Stimulated activated CD4-positive, alpha-beta T cell treated with anti-CD3 and anti-CD28 coated beads, Interleukin-1b, Interleukin-23, amount 100 ng/mL, for 4 hours (primary cell): Measurements from ENCODE around the gene SRRM4.

Experiments
- DNase-seq, 2 donors: peaks; one replicate each; pipeline ENCODE4 v3.0.0-alpha.2; 2020; ENCODE audit warnings: low read depth in 2 of 2

The SRRM4 gene

GRCh38 chr12:119159844-119160243 is 178.5 kb downstream of the SRRM4 start:
- DNase-seq = no peak

GRCh38 chr12:119167902-119168301 is 186.6 kb downstream of the SRRM4 start:
- no peak for DNase-seq

GRCh38 chr12:119168721-119169120 is 187.4 kb downstream of the SRRM4 start:
- no peak for DNase-seq

GRCh38 chr12:119169150-119169549 is 187.8 kb downstream of the SRRM4 start:
- DNase-seq = no peak

- DNase-seq = no peak
Measured at GRCh38 chr12:119171291-119171690, 189.9 kb downstream of the SRRM4 start.

- DNase-seq = no peak
Measured at GRCh38 chr12:119171691-119172425, 190.5 kb downstream of the SRRM4 start.

GRCh38 chr12:119175081-119175480 is 193.7 kb downstream of the SRRM4 start:
- DNase-seq = no peak

GRCh38 chr12:119176267-119177055 is 195.1 kb downstream of the SRRM4 start:
- DNase-seq = no peak

- no peak for DNase-seq
Measured at GRCh38 chr12:119177056-119177325, 195.7 kb downstream of the SRRM4 start.

- no peak for DNase-seq
Measured at GRCh38 chr12:119177724-119178380, 196.5 kb downstream of the SRRM4 start.

GRCh38 chr12:119178544-119179334 is 197.4 kb downstream of the SRRM4 start, which contains the start of gene HSPB8:
Gene HSPB8 (plus strand): TSS chr12:119178931. CDS start chr12:119179313, 382 bp downstream.
- DNase-seq = no peak

- DNase-seq = no peak
Measured at GRCh38 chr12:119179335-119180021, 198.1 kb downstream of the SRRM4 start.

- no peak for DNase-seq
Measured at GRCh38 chr12:119180380-119181040, 199.2 kb downstream of the SRRM4 start.

GRCh38 chr12:119181202-119181601 is 199.9 kb downstream of the SRRM4 start:
- DNase-seq = no peak

- no peak for DNase-seq
Measured at GRCh38 chr12:119181944-119182343, 200.6 kb downstream of the SRRM4 start.

GRCh38 chr12:119182701-119183493 is 201.6 kb downstream of the SRRM4 start:
- DNase-seq = no peak

GRCh38 chr12:119183942-119184695 is 202.8 kb downstream of the SRRM4 start:
- no peak for DNase-seq

- DNase-seq = no peak
Measured at GRCh38 chr12:119195256-119195655, 213.9 kb downstream of the SRRM4 start.

GRCh38 chr12:119198440-119198839 is 217.1 kb downstream of the SRRM4 start:
- no peak for DNase-seq
